Sigmoid colon (tissue), 3 donors: Measurements from ENCODE around the gene ZIM2.

Experiments used
- POLR2A ChIP-seq, 2 donors: fragments of 450-650 bp; IDR thresholded peaks; one replicate each; pipeline ENCODE4 v1.6.1; 2016; ENCODE audit warnings: antibody characterized with exemption in 2 of 2, mild to moderate bottlenecking in 2 of 2, moderate library complexity in 2 of 2
- TF ChIP-seq, protein P1 (sequence below), 4 experiments: fragments of 450-650 bp in 3 of 4; fragments of 200-600 bp in 1 of 4; IDR thresholded peaks; one replicate each; pipeline ENCODE4 v1.5.1; 2016 to 2019; ENCODE audit warnings: antibody characterized with exemption in 4 of 4, mild to moderate bottlenecking in 3 of 4, moderate library complexity in 2 of 4

DNA sequence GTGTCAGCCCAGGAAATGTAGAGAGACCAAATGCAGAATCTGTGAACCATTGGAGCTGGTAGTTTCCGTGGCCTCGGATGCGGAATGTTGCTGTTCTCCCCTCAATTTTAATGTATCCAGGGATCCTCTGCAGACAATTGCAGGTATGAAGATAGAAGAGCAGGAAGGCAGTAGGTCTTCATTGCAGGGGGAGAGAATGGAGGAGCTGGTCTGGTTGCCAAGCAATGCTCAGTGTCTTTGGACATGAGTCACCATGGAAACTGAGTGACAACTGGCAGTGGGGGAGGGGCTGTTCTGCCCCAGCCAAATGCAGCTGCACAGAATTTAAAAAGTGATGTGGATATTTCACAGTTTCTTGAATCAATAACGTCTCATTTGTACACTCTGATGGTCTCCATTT lies 112.8 kb downstream of the ZIM2 start:
- TF ChIP-seq, protein P1, sequence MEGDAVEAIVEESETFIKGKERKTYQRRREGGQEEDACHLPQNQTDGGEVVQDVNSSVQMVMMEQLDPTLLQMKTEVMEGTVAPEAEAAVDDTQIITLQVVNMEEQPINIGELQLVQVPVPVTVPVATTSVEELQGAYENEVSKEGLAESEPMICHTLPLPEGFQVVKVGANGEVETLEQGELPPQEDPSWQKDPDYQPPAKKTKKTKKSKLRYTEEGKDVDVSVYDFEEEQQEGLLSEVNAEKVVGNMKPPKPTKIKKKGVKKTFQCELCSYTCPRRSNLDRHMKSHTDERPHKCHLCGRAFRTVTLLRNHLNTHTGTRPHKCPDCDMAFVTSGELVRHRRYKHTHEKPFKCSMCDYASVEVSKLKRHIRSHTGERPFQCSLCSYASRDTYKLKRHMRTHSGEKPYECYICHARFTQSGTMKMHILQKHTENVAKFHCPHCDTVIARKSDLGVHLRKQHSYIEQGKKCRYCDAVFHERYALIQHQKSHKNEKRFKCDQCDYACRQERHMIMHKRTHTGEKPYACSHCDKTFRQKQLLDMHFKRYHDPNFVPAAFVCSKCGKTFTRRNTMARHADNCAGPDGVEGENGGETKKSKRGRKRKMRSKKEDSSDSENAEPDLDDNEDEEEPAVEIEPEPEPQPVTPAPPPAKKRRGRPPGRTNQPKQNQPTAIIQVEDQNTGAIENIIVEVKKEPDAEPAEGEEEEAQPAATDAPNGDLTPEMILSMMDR (IDR thresholded peaks at IDR 0.05): no peak
- TF ChIP-seq POLR2A (IDR thresholded peaks at IDR 0.05): no peak
